ENCODE data around the gene C11orf42.
"Not testable (repeated sequence)": the region's sequence is repeated elsewhere in the genome, so short reads cannot be mapped to it uniquely, and the experiment has no call there.

C11orf42 gene

GRCh38 chr11:6223854-6224253 lies 18.5 kb downstream of the C11orf42 start:
- no peak for DNase-seq (ENCODE audit: low read depth)

GRCh38 chr11:6224421-6224820 lies 19.1 kb downstream of the C11orf42 start:
- no peak for DNase-seq (ENCODE audit: low read depth)

GRCh38 chr11:6225024-6225423 lies 19.7 kb downstream of the C11orf42 start:
- no peak for DNase-seq (ENCODE audit: low read depth)

GRCh38 chr11:6225896-6226295 lies 20.5 kb downstream of the C11orf42 start:
- no peak for DNase-seq (ENCODE audit: low read depth)

- DNase-seq (ENCODE audit: low read depth), result no peak
Measured at GRCh38 chr11:6228520-6228919, 23.2 kb downstream of the C11orf42 start.

GRCh38 chr11:6229911-6230310 lies 24.6 kb downstream of the C11orf42 start:
- no peak for DNase-seq (ENCODE audit: low read depth)

- no peak for DNase-seq (ENCODE audit: low read depth)
Measured at GRCh38 chr11:6232899-6233298, 27.5 kb downstream of the C11orf42 start.

GRCh38 chr11:6233984-6234386 lies 28.6 kb downstream of the C11orf42 start:
- DNase-seq (ENCODE audit: low read depth), result no peak

GRCh38 chr11:6234387-6235107 lies 29.2 kb downstream of the C11orf42 start, which contains the start of gene FHIP1B:
Gene FHIP1B (minus strand): TSS chr11:6234636. CDS start chr11:6224516, 10,120 bp downstream.
- DNase-seq (ENCODE audit: low read depth), result peak; percentile 99

- DNase-seq (ENCODE audit: low read depth), result no peak
Measured at GRCh38 chr11:6237266-6237665, 31.9 kb downstream of the C11orf42 start.

- no peak for DNase-seq (ENCODE audit: low read depth)
Measured at GRCh38 chr11:6237761-6238302, 32.5 kb downstream of the C11orf42 start.

- DNase-seq (ENCODE audit: low read depth), result no peak
Measured at GRCh38 chr11:6238902-6239301, 33.5 kb downstream of the C11orf42 start, which contains the start of gene CNGA4. Gene CNGA4 (plus strand): TSS chr11:6239089. CDS start chr11:6239207, 118 bp downstream.

GRCh38 chr11:6240139-6240538 lies 34.8 kb downstream of the C11orf42 start:
- DNase-seq (ENCODE audit: low read depth), result no peak

GRCh38 chr11:6240781-6241180 lies 35.4 kb downstream of the C11orf42 start:
- DNase-seq (ENCODE audit: low read depth), result no peak

- DNase-seq (ENCODE audit: low read depth), result no peak
Measured at GRCh38 chr11:6241316-6241715, 36.0 kb downstream of the C11orf42 start.

- DNase-seq (ENCODE audit: low read depth), result no peak
Measured at GRCh38 chr11:6245536-6245935, 40.2 kb downstream of the C11orf42 start.

- DNase-seq (ENCODE audit: low read depth), result peak; percentile 38
Measured at GRCh38 chr11:6248248-6248647, 42.9 kb downstream of the C11orf42 start.

GRCh38 chr11:6248897-6249296 lies 43.5 kb downstream of the C11orf42 start:
- DNase-seq (ENCODE audit: low read depth), result not testable (repeated sequence)

- DNase-seq (ENCODE audit: low read depth), result peak; percentile 77
Measured at GRCh38 chr11:6249770-6250555, 44.6 kb downstream of the C11orf42 start.

- DNase-seq (ENCODE audit: low read depth), result peak; percentile 47
Measured at GRCh38 chr11:6251120-6251733, 45.9 kb downstream of the C11orf42 start.

- DNase-seq (ENCODE audit: low read depth), result no peak
Measured at GRCh38 chr11:6251990-6252473, 46.7 kb downstream of the C11orf42 start.

GRCh38 chr11:6253197-6253596 lies 47.8 kb downstream of the C11orf42 start:
- DNase-seq (ENCODE audit: low read depth), result no peak

All from stromal cell of bone marrow (primary cell).